Endometrium (tissue), 2 donors: ENCODE results near the gene RPA1.
"Not testable (repeated sequence)": the region's sequence is repeated elsewhere in the genome, so short reads cannot be mapped to it uniquely, and the experiment has no call there.

Experiments
- FAIRE-seq: peaks from 2 replicates; lab custom pipeline; 2012; peaks lifted over from hg19 to GRCh38; lab: Jason Lieb, UNC
- donor health status: control.
- donor health status: control.

Gene RPA1

GRCh38 chr17:1829592-1830257, at the start of gene RPA1, which contains the start of gene SMYD4:
TSS of gene RPA1 (plus strand) at chr17:1830005. CDS start at chr17:1830094, 89 bp downstream.
TSS of gene SMYD4 (minus strand) at chr17:1829902. CDS start at chr17:1827994, 1,908 bp downstream.
- no peak for FAIRE-seq

DNA sequence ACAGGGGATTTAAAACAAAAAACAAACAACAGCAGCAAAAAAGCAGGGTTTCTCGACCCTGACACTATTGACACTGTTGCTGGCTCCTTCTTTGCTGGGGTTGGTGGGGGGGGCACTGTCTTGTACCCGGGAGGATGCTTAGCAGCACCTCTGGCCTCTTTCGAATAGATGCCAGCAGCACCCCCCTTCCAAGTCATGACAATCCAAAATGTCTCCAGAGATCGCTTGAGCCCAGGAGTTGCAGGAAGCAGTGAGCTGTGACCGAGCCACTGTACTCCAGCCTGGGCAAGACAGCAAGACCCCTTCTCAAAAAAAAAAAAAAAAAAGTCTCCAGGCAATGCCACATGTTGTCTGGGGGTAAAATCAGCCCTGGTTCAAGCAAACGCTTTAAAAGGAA, 47.6 kb upstream of the RPA1 start:
- FAIRE-seq, result no peak

- no peak for FAIRE-seq
Observed at GRCh38 chr17:1783271-1783670, 46.5 kb upstream of the RPA1 start.

- FAIRE-seq, result peak; percentile 71
Observed at GRCh38 chr17:1783834-1784611, 45.8 kb upstream of the RPA1 start.

DNA sequence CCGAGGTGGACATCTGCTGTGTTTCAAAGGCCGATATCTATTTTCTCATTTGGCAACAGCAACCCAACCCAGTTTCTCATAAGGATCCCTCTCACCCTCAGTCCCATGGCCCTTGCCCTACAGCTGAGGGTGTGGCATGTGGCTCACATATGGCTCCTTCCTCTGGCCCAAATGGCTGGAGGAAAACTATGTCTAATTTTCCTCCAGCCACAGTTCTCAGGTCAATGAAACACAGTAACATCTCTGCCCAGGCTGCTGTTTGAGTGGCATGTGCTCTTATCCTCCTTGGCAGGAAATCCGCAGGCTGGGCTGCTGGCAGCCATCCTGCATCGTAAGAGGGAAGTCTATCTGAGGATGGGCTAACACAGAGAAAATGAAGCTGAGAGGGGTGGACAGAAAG, 43.9 kb upstream of the RPA1 start:
- no peak for FAIRE-seq

GRCh38 chr17:1786708-1787107, 43.1 kb upstream of the RPA1 start:
- FAIRE-seq, result no peak

DNA sequence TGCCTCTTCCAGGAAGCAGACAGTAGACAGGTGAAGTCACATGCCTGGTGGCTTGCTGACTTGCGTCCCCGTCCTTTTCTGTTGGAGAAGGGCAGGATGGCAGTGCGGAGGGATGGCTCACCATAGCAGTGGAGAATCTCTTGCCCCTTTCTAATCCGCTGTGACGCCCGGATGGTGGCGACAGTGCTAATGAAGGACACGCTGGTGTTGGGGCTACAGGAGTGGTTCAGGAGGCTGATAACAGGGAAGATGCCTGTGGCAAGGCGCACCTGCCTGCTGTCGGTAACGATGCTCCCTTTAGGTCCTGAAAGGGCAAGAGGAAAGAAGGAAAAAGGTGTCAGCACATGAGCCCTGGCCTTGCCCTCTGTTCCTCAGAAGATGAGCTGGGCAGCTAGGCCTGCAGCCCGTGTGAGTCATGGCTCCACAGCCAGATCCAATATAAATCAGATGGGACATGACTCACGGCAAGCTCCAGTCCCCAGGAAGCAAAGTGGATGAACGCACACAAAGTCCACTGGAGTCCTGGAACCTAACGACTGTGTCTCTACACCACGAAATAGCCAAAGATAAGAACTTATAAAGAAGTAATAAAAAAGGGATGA, 42.4 kb upstream of the RPA1 start:
- no peak for FAIRE-seq

DNA sequence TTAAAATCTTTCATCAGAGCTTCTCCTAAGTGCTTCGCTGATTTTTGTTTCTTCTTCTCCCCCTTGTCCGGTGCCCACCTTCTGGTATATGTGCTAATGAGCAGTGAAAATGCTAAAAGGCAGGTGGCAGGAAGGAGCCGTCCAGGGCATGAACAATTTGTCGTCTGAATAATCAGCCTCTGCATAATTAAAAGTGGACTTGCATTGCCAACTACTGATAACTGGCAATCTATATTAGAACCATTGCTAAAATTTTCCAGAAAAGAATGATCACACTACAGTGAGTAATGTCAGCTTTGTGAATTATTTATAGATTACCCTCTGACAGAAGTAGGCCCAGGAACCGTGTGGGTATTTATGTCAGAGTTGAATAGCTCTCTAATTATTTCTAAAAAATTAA, 39.9 kb upstream of the RPA1 start:
- FAIRE-seq, result no peak

DNA sequence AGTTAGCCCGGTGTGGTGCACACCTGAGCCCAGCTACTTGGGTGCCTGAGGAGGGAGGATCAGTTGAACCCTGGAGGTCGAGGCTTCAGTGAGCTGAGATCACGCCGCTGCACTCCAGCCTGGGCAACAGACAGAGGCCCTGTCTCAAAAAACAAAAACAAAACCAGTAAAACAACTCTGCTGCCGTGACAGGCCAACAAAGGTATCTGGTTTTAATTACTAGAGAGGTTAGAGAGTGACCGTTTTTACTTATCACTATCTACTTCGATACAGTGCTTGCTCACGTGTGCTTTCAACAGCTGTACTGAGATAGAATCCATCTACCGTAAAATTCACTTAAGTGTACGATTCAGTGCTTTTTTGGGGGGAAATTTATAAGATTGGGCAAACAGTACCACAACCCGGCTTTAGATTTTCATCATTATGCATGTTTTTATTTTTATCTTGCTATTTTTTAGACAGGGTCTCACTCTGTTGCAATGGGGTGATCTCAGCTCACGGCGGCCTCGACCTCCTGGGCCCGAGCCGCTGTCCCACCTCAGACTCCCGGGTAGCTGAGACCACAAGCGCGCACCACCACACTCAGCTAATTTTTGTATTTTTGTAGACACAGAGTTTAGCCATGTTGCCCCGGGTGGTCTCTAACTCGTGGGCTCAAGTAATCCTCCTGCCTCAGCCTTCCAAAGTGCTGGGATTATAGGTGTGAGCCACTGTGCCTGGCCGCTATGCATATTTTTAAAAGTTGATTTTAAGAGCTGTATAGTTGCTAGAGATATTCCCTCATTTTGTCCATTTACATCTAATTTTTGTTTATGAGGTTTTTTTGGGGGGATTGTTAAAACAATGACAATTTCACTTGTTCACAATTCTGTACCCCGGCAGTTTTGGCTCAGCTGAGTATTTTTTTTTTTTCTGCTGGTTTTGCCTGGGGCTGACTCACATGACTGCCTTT, 37.0 kb upstream of the RPA1 start:
- no peak for FAIRE-seq

GRCh38 chr17:1793447-1793806, 36.4 kb upstream of the RPA1 start:
- no peak for FAIRE-seq

DNA sequence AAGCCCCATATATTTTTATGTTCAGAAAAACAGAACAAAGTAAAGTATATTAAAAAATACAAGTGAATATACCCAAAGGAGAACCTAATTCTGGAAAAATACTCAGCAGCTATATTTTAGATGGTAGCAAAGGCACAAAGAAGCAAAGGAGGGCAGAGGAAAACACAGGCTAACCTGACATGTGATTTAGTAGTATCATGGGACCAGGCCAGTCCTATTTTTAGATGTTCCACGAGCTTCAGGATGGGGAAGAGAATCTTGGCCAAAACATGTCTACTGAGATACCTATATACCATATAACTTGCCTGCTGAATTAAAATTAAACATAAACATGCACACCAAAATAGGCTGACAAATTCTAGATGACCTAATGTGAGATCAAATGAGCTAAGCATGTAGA, 33.0 kb upstream of the RPA1 start:
- FAIRE-seq, result no peak

DNA sequence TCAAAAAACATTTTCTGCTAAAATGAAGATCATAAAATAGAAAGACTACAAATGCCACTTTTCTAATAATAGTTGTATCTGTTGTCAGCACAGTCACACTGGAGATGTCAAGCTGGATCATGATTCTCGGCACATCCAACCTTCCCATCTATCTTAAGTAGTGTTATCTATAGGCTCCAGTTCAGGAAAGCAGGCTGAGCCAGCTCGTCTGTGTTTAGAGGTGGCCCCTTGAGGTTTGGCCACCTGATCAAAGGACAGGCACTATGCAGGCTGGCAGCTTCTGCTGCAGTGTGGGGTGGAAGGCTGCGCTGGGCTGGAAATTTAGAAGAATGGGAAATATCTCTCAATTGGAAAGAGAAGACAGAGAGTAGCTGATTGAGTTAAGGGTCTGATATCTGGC, 32.5 kb upstream of the RPA1 start:
- FAIRE-seq, result no peak

- not testable (repeated sequence) for FAIRE-seq
Observed at GRCh38 chr17:1797846-1798245, 32.0 kb upstream of the RPA1 start.

DNA sequence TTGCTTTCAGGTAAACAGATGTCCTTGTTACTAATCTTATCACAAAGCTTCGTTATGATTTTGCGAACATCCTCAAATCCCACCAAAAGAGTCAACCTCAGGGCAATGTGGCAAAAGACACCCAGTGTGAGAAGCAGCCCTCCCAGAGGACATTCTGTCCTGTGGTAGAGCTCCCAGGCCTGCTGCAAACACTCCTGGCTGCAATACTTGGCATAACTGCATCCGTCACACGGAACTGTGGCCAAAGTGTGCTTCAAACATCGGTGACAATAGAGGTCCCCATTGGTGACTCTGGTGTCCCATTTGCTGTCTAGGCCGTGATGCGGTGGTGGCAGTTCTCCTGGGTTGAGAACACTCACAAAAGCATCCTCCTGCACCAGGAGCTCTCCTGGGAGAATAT, 29.6 kb upstream of the RPA1 start:
- FAIRE-seq, result no peak

GRCh38 chr17:1800712-1801111, 29.1 kb upstream of the RPA1 start:
- FAIRE-seq, result no peak

DNA sequence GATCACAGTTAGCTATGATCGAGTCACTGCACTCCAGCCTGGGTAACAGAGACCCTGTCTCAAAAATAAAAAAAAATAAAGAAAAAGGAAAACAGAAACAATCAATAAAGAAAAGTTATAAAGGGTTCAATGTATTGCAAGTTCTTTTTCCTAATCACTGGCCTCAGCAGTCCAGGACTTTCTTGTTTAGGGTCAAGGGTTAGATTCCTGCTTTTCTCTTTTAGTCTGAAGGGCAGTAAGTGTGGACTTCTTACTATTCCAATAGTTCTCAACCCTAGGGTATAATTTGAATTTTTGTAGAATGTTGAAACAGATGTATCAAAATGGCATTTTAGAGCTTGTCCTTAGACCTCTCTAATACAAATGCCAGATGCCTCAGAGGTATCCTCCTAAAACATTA, 27.4 kb upstream of the RPA1 start:
- no peak for FAIRE-seq

DNA sequence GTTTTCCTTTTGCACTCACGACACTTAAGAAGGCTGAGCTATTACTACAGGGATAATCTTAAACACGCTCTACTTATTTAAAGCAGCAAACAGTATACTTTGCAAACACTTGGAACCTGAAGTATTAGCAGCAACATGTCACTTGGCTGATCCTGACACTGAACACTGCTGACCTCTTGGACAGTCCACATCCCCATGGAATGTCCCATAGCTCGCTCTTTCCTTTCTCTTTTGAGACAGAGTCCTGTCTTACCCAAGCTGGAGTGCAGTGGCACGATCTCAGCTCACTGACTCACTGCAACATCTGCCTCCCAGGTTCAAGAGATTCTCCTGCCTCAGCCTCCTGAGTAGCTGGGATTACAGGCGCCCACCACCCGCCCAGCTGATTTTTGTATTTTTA, 26.5 kb upstream of the RPA1 start:
- FAIRE-seq, result no peak

- no peak for FAIRE-seq
Observed at GRCh38 chr17:1807890-1808289, 21.9 kb upstream of the RPA1 start.

GRCh38 chr17:1808644-1809043, 21.2 kb upstream of the RPA1 start:
- no peak for FAIRE-seq

DNA sequence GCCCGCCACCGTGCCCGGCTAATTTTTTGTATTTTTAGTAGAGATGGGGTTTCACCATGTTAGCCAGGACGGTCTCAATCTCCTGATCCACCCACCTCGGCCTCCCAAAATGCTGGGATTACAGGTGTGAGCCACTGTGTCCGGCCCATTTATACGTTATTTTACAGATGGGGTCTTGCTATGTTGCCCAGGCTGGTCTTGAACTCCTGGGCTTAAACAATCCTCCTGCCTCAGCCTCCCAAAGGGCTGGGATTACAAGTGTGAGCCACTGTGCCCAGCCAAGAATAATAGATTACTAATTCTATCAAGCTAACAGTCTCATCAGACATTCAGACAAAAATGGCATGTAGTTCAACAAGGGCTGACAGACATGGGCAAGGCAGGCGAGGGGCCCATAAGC, 20.0 kb upstream of the RPA1 start:
- FAIRE-seq, result not testable (repeated sequence)

DNA sequence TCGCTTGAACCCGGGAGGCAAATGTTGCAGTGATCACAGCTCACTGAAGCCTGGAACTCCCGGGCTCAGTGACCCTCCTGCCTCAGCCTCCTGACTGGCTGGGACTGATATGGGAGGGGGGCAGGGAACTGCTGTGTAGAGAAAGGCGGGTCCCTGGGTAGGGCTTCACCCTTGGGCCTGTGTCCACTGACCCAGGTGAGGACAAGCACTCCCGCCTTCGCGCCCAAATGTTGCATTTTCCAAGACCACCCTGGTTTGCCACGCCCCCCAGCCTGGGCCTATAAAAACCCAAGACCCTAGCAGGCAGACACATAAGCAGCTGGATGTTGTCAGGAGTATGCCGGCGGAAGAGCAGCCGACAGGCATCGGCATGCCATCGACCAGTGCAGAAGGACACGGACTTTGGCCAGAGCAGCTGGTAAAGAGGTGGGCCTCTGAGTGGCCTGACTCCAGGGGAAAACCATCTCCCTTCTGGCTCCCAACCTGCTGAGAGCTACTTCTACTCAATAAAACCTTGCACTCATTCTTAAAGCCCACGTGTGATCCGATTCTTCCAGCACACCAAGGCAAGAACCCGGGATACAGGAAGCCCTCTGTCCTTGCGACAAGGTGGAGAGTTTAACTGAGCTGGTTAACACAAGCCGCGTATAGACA, 19.2 kb upstream of the RPA1 start:
- FAIRE-seq, result no peak

DNA sequence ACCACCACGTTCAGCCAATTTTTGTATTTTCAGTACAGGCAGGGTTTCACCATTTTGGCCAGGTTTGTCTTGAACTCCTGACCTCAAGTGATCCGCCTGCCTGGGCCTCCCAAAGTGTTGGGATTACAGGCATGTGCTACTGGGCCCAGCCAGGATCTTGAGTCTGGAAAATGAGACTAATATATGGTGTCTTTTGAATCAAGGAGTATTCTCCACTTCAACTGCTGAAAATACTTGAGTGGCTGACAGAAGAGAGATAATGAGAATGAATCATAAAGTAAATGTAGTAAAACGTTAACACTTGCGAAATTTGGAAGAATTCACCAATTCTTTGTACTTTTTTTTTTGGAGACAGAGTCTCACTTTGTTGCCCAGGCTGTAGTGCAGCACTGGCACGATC, 16.7 kb upstream of the RPA1 start:
- FAIRE-seq, result no peak
